IMR-90 (cell line): ENCODE results near the gene TPPP3. TPM values are rescaled to one million over a fixed set of nuclear protein-coding genes. Genes with fewer than 3 reads are reported as not detected.

Source experiments
- ATAC-seq: fragments of 200-7000 bp; cut with Tn5 transposase; 2 replicates; pipeline ENCODE4 v1.9.1; 2020; ENCODE audit warnings: low read depth, mild to moderate bottlenecking, moderate library complexity
- BruUV-seq: library from RNA; stranded (reverse); fragments of 400-500 nt; replicated peaks from 2 replicates; lab custom pipeline; 2021; lab: Mats Ljungman, UMichigan
- CTCF ChIA-PET: fragments of 300-600 bp; formaldehyde crosslinking; extraction: SDS; loops from one replicate; lab custom pipeline; 2021; ENCODE audit warnings: antibody characterized with exemption; lab: Yijun Ruan, JAX
- POLR2A ChIA-PET: fragments of 300-600 bp; sonication (Branson Sonifier 250); formaldehyde crosslinking; loops from one replicate; lab custom pipeline; 2022; ENCODE audit warnings: antibody characterized with exemption; ENCODE audit not compliant: unreplicated experiment; lab: Charles Lee
- DNase-seq: peaks from one replicate; pipeline ENCODE4 v3.0.0; 2013
- H2AFZ ChIP-seq: replicated peaks from 2 replicates; pipeline ENCODE3; 2013; ENCODE audit warnings: low read length, mild to moderate bottlenecking; ENCODE audit not compliant: poor library complexity
- H2AK5ac ChIP-seq: 2 replicates; pipeline ENCODE4 v1.6.1; 2013; ENCODE audit warnings: low read depth, low read length, inconsistent platforms
- H2AK9ac ChIP-seq: replicated peaks from 2 replicates; pipeline ENCODE3; 2013; ENCODE audit warnings: mild to moderate bottlenecking, low read depth, low read length, moderate library complexity; ENCODE audit not compliant: poor library complexity
- H2BK120ac ChIP-seq: 2 replicates; pipeline ENCODE4 v1.6.1; 2013; ENCODE audit warnings: low read depth, low read length, inconsistent platforms
- H2BK15ac ChIP-seq: 3 replicates; pipeline ENCODE4 v1.6.1; 2013; ENCODE audit warnings: low read depth, low read length, inconsistent platforms
- H2BK20ac ChIP-seq: 2 replicates; pipeline ENCODE4 v1.6.1; 2013; ENCODE audit warnings: low read depth, mild to moderate bottlenecking, inconsistent platforms, low read length, moderate library complexity
- H2BK5ac ChIP-seq: 2 replicates; pipeline ENCODE4 v1.6.1; 2013; ENCODE audit warnings: mild to moderate bottlenecking, low read depth, low read length, inconsistent platforms; ENCODE audit not compliant: poor library complexity, severe bottlenecking
- H3K14ac ChIP-seq: replicated peaks from 2 replicates; pipeline ENCODE4 v1.6.1; 2013; ENCODE audit warnings: low read depth, low read length, inconsistent platforms
- H3K18ac ChIP-seq: 2 replicates; pipeline ENCODE4 v1.6.1; 2013; ENCODE audit warnings: low read depth, low read length, control low read depth
- H3K23ac ChIP-seq: 2 replicates; pipeline ENCODE4 v1.6.1; 2013; ENCODE audit warnings: low read depth, low read length, inconsistent platforms
- H3K27ac ChIP-seq: 2 replicates; pipeline ENCODE4 v1.5.1; 2013; ENCODE audit warnings: mild to moderate bottlenecking, control low read depth, low read length; ENCODE audit not compliant: insufficient read depth
- H3K27me3 ChIP-seq: 2 replicates; pipeline ENCODE4 v1.6.1; 2013; ENCODE audit warnings: low read length; ENCODE audit not compliant: control insufficient read depth, insufficient read depth
- H3K36me3 ChIP-seq: 2 replicates; pipeline ENCODE4 v1.6.1; 2013; ENCODE audit warnings: low read length, mixed read lengths; ENCODE audit not compliant: control insufficient read depth, insufficient read depth
- H3K4ac ChIP-seq: 2 replicates; pipeline ENCODE4 v1.6.1; 2013; ENCODE audit warnings: low read depth, low read length, inconsistent platforms
- H3K4me1 ChIP-seq: 2 replicates; pipeline ENCODE4 v1.6.1; 2013; ENCODE audit warnings: low read length, mixed read lengths; ENCODE audit not compliant: control insufficient read depth, insufficient read depth
- H3K4me2 ChIP-seq: 2 replicates; pipeline ENCODE4 v1.6.1; 2013; ENCODE audit warnings: low read depth, mild to moderate bottlenecking, control low read depth, low read length, moderate library complexity
- H3K4me3 ChIP-seq: 2 replicates; pipeline ENCODE4 v1.5.1; 2013; ENCODE audit warnings: low read depth, mild to moderate bottlenecking, control low read depth, low read length, moderate library complexity; ENCODE audit not compliant: insufficient read depth
- H3K56ac ChIP-seq: 2 replicates; pipeline ENCODE4 v1.6.1; 2013; ENCODE audit warnings: low read length, inconsistent platforms; ENCODE audit not compliant: insufficient read depth; ENCODE audit errors: extremely low read depth
- H3K79me1 ChIP-seq, 2 experiments: 2 replicates each; pipeline ENCODE4 v1.6.1; 2013; ENCODE audit warnings: low read length in 2 of 2, inconsistent platforms in 1 of 2, low read depth in 1 of 2
- H3K9ac ChIP-seq: 2 replicates; pipeline ENCODE4 v1.6.1; 2013; ENCODE audit warnings: low read depth, low read length, control low read depth
- H3K9me1 ChIP-seq: 2 replicates; pipeline ENCODE4 v1.6.1; 2013; ENCODE audit warnings: low read length, inconsistent platforms; ENCODE audit not compliant: insufficient read depth
- H3K9me3 ChIP-seq: 2 replicates; pipeline ENCODE4 v1.6.1; 2013; ENCODE audit warnings: low read length; ENCODE audit not compliant: control insufficient read depth, insufficient read depth
- H4K20me1 ChIP-seq: 2 replicates; pipeline ENCODE4 v1.6.1; 2013; ENCODE audit warnings: low read length, inconsistent platforms; ENCODE audit not compliant: insufficient read depth
- H4K5ac ChIP-seq: 2 replicates; pipeline ENCODE4 v1.6.1; 2013; ENCODE audit warnings: mild to moderate bottlenecking, low read depth, low read length, control low read depth
- H4K8ac ChIP-seq, 2 experiments: 2 replicates each; pipeline ENCODE4 v1.6.1; 2013; ENCODE audit warnings: low read depth in 2 of 2, low read length in 2 of 2, control low read depth in 1 of 2, inconsistent platforms in 1 of 2
- H4K91ac ChIP-seq: 2 replicates; pipeline ENCODE4 v1.6.1; 2013; ENCODE audit warnings: low read depth, low read length, inconsistent platforms; ENCODE audit not compliant: insufficient read depth
- BHLHE40 ChIP-seq: fragments of 150-350 bp; IDR thresholded peaks from 2 replicates; pipeline ENCODE4 v1.6.1; 2016; ENCODE audit warnings: mild to moderate bottlenecking, low read depth, low read length
- CEBPB ChIP-seq: IDR thresholded peaks from 2 replicates; pipeline ENCODE4 v1.6.1; 2012; ENCODE audit warnings: low read depth, low read length, improper control_type of control experiment
- CHD1 ChIP-seq: IDR thresholded peaks from 2 replicates; pipeline ENCODE4 v1.6.1; 2012; ENCODE audit warnings: low read depth, low read length, improper control_type of control experiment
- CTCF ChIP-seq: conservative IDR thresholded peaks from 2 replicates; pipeline ENCODE4 v1.5.1; 2012; ENCODE audit warnings: mild to moderate bottlenecking, low read depth, low read length, improper control_type of control experiment
- ELK1 ChIP-seq: fragments of 150-350 bp; IDR thresholded peaks from 2 replicates; pipeline ENCODE4 v1.6.1; 2016; ENCODE audit warnings: low read depth, mild to moderate bottlenecking, low read length, moderate library complexity, borderline replicate concordance
- FOS ChIP-seq: fragments of 150-350 bp; IDR thresholded peaks from 2 replicates; pipeline ENCODE4 v1.6.1; 2016; ENCODE audit warnings: low read depth, low read length
- MAFK ChIP-seq: IDR thresholded peaks from 2 replicates; pipeline ENCODE4 v1.6.1; 2012; ENCODE audit warnings: low read depth, low read length, improper control_type of control experiment
- MAZ ChIP-seq: IDR thresholded peaks from 2 replicates; pipeline ENCODE4 v1.6.1; 2012; ENCODE audit warnings: low read depth, mild to moderate bottlenecking, low read length, improper control_type of control experiment, moderate library complexity, borderline replicate concordance
- MXI1 ChIP-seq: IDR thresholded peaks from 2 replicates; pipeline ENCODE4 v1.6.1; 2012; ENCODE audit warnings: low read depth, mild to moderate bottlenecking, low read length, moderate library complexity, borderline replicate concordance
- NFE2L2 ChIP-seq: fragments of 150-350 bp; IDR thresholded peaks from 2 replicates; pipeline ENCODE4 v1.6.1; 2016; ENCODE audit warnings: low read depth, mild to moderate bottlenecking, low read length
- POLR2A ChIP-seq: IDR thresholded peaks from 2 replicates; pipeline ENCODE4 v1.6.1; 2012; ENCODE audit warnings: mild to moderate bottlenecking, low read depth, low read length
- RAD21 ChIP-seq: IDR thresholded peaks from 2 replicates; pipeline ENCODE4 v1.6.1; 2012; ENCODE audit warnings: low read length, improper control_type of control experiment
- RCOR1 ChIP-seq: IDR thresholded peaks from 2 replicates; pipeline ENCODE4 v1.6.1; 2012; ENCODE audit warnings: mild to moderate bottlenecking, low read length, improper control_type of control experiment; ENCODE audit not compliant: insufficient replicate concordance
- RFX5 ChIP-seq: IDR thresholded peaks from 2 replicates; pipeline ENCODE4 v1.8.0; 2012; ENCODE audit warnings: low read depth, mild to moderate bottlenecking, low read length, moderate library complexity
- SMC3 ChIP-seq: fragments of 150-350 bp; IDR thresholded peaks from 2 replicates; pipeline ENCODE4 v1.6.1; 2016; ENCODE audit warnings: low read depth, mild to moderate bottlenecking, antibody characterized with exemption, low read length, moderate library complexity
- USF2 ChIP-seq: fragments of 150-350 bp; IDR thresholded peaks from 2 replicates; pipeline ENCODE4 v1.6.1; 2017; ENCODE audit warnings: mild to moderate bottlenecking, antibody characterized with exemption, low read length, low read depth
- WGBS, 2 experiments: methylation state at CpG; one replicate each; pipeline versions ENCODE4 v1.1.5 to v1.1.7; 2013; ENCODE audit warnings: missing lambda C conversion rate in 2 of 2; ENCODE audit not compliant: insufficient read length in 1 of 2; ENCODE audit errors: extremely low coverage in 2 of 2; 5-methylcytosine and 5-hydroxymethylcytosine counted together
- dilution Hi-C: fragments of 300-500 bp; cut with HindIII; formaldehyde crosslinking; loops from one replicate; pipeline ENCODE4 v1.14.3; 2018; ENCODE audit warnings: low sequenced_read_pairs; ENCODE audit not compliant: unreplicated experiment
- in situ Hi-C: fragments of 300-500 bp; cut with MboI; formaldehyde crosslinking; loops from 3 replicates; pipeline ENCODE4 v1.14.3; 2019; ENCODE audit warnings: low sequenced_read_pairs, inconsistent platforms, mixed read lengths
- intact Hi-C: fragments of 100-400 bp; cut with micrococcal nuclease; formaldehyde crosslinking; loops from 2 replicates; pipeline ENCODE4 v1.10.0; 2022
- polyA plus RNA-seq, 3 experiments: library from polyadenylated mRNA; depleted of rRNA; stranded (reverse); fragments of >200 nt; gene quantifications; 2 replicates each; pipeline ENCODE4 v1.2.3, GENCODE V29; 2012; ENCODE audit warnings: low replicate concordance in 1 of 3
- total RNA-seq: library from RNA; depleted of rRNA; stranded (reverse); fragments of >200 nt; gene quantifications from 2 replicates; pipeline ENCODE4 v1.2.3, GENCODE V29; 2012

Gene TPPP3
- total and polyA plus RNA-seq, 2 of the 4 experiments (the other 2 are of a cell fraction), result 0.54 to 2.4 TPM

- no peak for DNase-seq
- Histone ChIP-seq H2BK15ac (no peak overlapping the region), H3K4me1 (peaks cover 3% of the 10 kb centered on the region; the same call in 1 of the 2 replicates), H2AFZ (no peak overlapping the region), H3K9me1 (peaks cover 5% of the 10 kb centered on the region; the same call in 1 of the 2 replicates), H3K79me1 (peaks cover 0 to 4% of the 10 kb centered on the region in 2 experiments; a peak in 1 of 4 replicates), H2AK5ac (no peak overlapping the region), H3K14ac (no peak overlapping the region), H3K27me3 (peaks cover under 1% of the 10 kb centered on the region; the same call in 1 of the 2 replicates), H3K36me3 (peaks cover 35% of the 10 kb centered on the region), H4K5ac (no peak overlapping the region), H3K27ac (no peak overlapping the region), H2BK5ac (no peak overlapping the region), H3K56ac (no peak overlapping the region), H4K20me1 (peaks cover 12% of the 10 kb centered on the region), H3K9me3 (no peaks in the 10 kb centered on the region), H3K4me2 (no peak overlapping the region), H2BK20ac (no peak overlapping the region), H3K9ac (no peak overlapping the region), H2BK120ac (no peak overlapping the region), H2AK9ac (peak overlapping the region; percentile 84), H4K8ac (no peak overlapping the region), H3K4ac (no peak overlapping the region), H3K4me3 (no peak overlapping the region), H3K23ac (no peak overlapping the region), H4K91ac (no peak overlapping the region), H3K18ac (no peak overlapping the region)
- intact Hi-C loops, result no loop called here
- POLR2A ChIA-PET, result no interaction called here
- CTCF ChIA-PET, result no interaction called here
- no peak for ATAC-seq
- in situ Hi-C loops, result no loop called here
- dilution Hi-C loops, result no loop called here
- 97% methylated on average over 14 of the region's 23 CpGs; no CpG with 5 or more reads in 1 of the 2 experiments for WGBS, 2 experiments
- BruUV-seq, result no TSS peak
- TF ChIP-seq CEBPB (no peak), CHD1 (no peak), NFE2L2 (no peak), RAD21 (no peak), BHLHE40 (no peak), SMC3 (no peak), POLR2A (no peak), MAFK (no peak), MXI1 (no peak), CTCF (no peak), ELK1 (no peak), FOS (no peak), RFX5 (no peak), USF2 (no peak), MAZ (no peak), RCOR1 (no peak)
Observed at GRCh38 chr16:67436640-67437193, 43.4 kb upstream of the TPPP3 start.
